K562 (cell line): ENCODE measurements around the gene VAC14. TPM values are rescaled to one million over a fixed set of nuclear protein-coding genes. Genes with fewer than 3 reads are reported as not detected.
A peak's percentile ranks its signal among the peaks of the same experiment; 100 is the strongest.

Experiments used
- DACH1 ChIP-seq: fragments of 450-650 bp; IDR thresholded peaks from 2 replicates; pipeline ENCODE4 v1.6.1; 2018; ENCODE audit not compliant: partially characterized antibody
- NR2F6 ChIP-seq: fragments of 450-650 bp; formaldehyde crosslinking; IDR thresholded peaks from 2 replicates; pipeline ENCODE4 v1.4.0; 2020; ENCODE audit warnings: mild to moderate bottlenecking
- RBBP5 ChIP-seq: fragments of 200-600 bp; sonication (generic); IDR thresholded peaks from 2 replicates; pipeline ENCODE4 v1.6.1; 2012; ENCODE audit warnings: borderline replicate concordance, mild to moderate bottlenecking, low read length, control low read depth, inconsistent platforms; ENCODE audit not compliant: insufficient read depth, poor library complexity, severe bottlenecking
- SAFB ChIP-seq: fragments of 200-400 bp; formaldehyde crosslinking; IDR thresholded peaks from 2 replicates; pipeline ENCODE4 v1.6.1; 2017; ENCODE audit warnings: low read depth, low read length, borderline replicate concordance
- SMAD1 ChIP-seq: fragments of 150-350 bp; IDR thresholded peaks from 2 replicates; pipeline ENCODE4 v1.6.1; 2014; ENCODE audit warnings: low read length, low read depth; ENCODE audit not compliant: partially characterized antibody
- TEAD4 ChIP-seq, 2 experiments: sonication (generic) in 1 of 2; formaldehyde crosslinking in 1 of 2; IDR thresholded peaks; 2 replicates each; pipeline versions ENCODE4 v1.6.1 to v1.8.0; 2012 to 2022; ENCODE audit warnings: borderline replicate concordance in 1 of 2, inconsistent platforms in 1 of 2, low read length in 1 of 2, mild to moderate bottlenecking in 1 of 2, missing genetic modification reagents in 1 of 2
- ZBED1 ChIP-seq: IDR thresholded peaks from 2 replicates; pipeline ENCODE4 v1.6.1; 2014
- ZNF175 ChIP-seq: fragments of 200-800 bp; sonication (Bioruptor generic); IDR thresholded peaks from 2 replicates; pipeline ENCODE4 v1.6.1; 2016; ENCODE audit warnings: low read depth, mild to moderate bottlenecking, missing genetic modification characterization, missing compliant biosample characterization
- ZNF436 ChIP-seq: fragments of 250-450, 450-650 bp; sonication (Bioruptor Pico); formaldehyde crosslinking; IDR thresholded peaks from 2 replicates; pipeline ENCODE4 v1.7.0; 2020; ENCODE audit warnings: mild to moderate bottlenecking
- ZSCAN32 ChIP-seq: fragments of 450-650 bp; formaldehyde crosslinking; IDR thresholded peaks from 2 replicates; pipeline ENCODE4 v1.4.0; 2020; ENCODE audit warnings: mild to moderate bottlenecking, moderate library complexity
- polyA plus RNA-seq, 8 experiments: library from polyadenylated mRNA; depleted of rRNA in 4 of 8; stranded (reverse) in 5 of 8; unstranded in 3 of 8; fragments of >200 nt; fragmentation: Nextera tagmentation in 2 of 8; fragmentation: Illumina TruSeq in 1 of 8; extraction: Ambion mirVana in 2 of 8; extraction: Trizol in 1 of 8; gene quantifications; 2 replicates each; pipeline versions ENCODE4 v1.2.1 to v1.2.3, GENCODE V29; 2011 to 2014; ENCODE audit warnings: inconsistent platforms in 1 of 8, missing spikeins in 1 of 8
- total RNA-seq, 7 experiments: library from RNA; depleted of rRNA in 6 of 7; stranded (reverse); fragments of >200 nt in 6 of 7; fragmentation: Illumina TruSeq in 2 of 7; extraction: Trizol in 2 of 7; gene quantifications; 2 replicates each; pipeline versions ENCODE4 v1.2.1 to v1.2.3, GENCODE V29; 2011 to 2021; ENCODE audit warnings: low replicate concordance in 1 of 7
- TF ChIP-seq, protein P1 (sequence below): IDR thresholded peaks from 2 replicates; pipeline ENCODE4 v1.6.1; 2012; ENCODE audit warnings: low read depth, low read length, improper control_type of control experiment, borderline replicate concordance
- TF ChIP-seq, protein P2 (sequence below): IDR thresholded peaks from 2 replicates; pipeline ENCODE4 v1.6.1; 2014; ENCODE audit warnings: antibody characterized with exemption
- TF ChIP-seq, protein P3 (sequence below): fragments of 450-650 bp; formaldehyde crosslinking; IDR thresholded peaks from 2 replicates; pipeline ENCODE4 v1.4.0; 2020; ENCODE audit warnings: mild to moderate bottlenecking
- TF ChIP-seq, protein P4 (sequence below), 2 experiments: fragments of 450-650 bp; IDR thresholded peaks; 2 replicates each; pipeline ENCODE4 v1.6.1; 2018; ENCODE audit warnings: mild to moderate bottlenecking in 2 of 2, low read depth in 1 of 2; ENCODE audit not compliant: partially characterized antibody in 2 of 2
- TF ChIP-seq, protein P5 (sequence below): sonication (generic); formaldehyde crosslinking; IDR thresholded peaks from 2 replicates; pipeline ENCODE4 v1.4.0; 2020; ENCODE audit warnings: mild to moderate bottlenecking, missing genetic modification reagents

The VAC14 gene
- total and polyA plus RNA-seq, 9 of the 15 experiments (the other 6 are each of a cell fraction or from before 2014, with no cell fraction given): 1.3 to 41.6 (median 26.6) TPM

DNA sequence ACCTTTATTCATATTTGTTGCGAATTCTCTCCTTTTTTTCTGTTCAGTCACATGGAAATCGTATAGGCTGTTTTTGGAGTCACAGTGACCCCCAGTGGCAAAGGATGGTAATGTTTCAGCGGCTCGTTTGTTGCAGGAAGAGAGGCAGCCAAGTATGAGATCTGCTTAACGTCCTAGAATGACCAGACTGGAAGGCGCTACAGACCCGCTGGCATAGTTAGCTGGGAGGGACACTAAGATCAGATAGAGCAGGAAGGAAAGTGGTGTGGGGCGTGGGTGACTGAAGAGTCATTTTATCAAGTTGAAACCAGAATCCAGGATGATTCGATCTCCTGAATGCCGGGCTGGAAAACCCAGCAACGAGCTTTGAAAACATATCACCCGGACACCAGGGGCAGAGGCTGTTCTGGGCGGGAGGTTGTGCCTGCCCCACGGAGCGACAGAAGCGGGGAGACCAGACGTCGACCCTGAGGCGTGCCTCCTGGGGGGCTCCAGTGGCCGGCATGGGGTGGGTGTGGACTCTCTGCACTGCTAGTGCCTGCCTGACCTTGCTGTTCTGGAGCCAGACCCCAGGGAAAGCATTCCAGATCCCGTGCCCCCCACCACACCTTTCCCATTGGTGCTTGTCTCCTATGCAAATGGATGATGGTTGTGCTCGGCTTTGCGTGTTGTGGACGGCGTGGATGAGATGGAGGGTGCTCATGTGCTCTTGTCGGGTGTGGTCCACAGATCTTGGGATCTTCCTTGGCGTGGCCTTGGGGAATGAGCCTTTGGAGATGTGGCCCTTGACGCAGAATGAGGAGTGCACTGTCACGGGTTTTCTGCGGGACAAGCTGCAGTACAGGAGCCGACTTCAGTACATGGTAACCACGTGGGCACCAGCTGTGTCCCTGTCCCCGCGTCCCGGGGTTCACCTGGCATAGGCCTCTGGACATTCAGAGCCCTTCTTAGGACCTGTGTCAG is 146.9 kb downstream of the VAC14 start (continued):
- no peak for TF ChIP-seq RBBP5
- no peak for TF ChIP-seq ZSCAN32
- no peak for TF ChIP-seq SAFB
- TF ChIP-seq, protein P1, sequence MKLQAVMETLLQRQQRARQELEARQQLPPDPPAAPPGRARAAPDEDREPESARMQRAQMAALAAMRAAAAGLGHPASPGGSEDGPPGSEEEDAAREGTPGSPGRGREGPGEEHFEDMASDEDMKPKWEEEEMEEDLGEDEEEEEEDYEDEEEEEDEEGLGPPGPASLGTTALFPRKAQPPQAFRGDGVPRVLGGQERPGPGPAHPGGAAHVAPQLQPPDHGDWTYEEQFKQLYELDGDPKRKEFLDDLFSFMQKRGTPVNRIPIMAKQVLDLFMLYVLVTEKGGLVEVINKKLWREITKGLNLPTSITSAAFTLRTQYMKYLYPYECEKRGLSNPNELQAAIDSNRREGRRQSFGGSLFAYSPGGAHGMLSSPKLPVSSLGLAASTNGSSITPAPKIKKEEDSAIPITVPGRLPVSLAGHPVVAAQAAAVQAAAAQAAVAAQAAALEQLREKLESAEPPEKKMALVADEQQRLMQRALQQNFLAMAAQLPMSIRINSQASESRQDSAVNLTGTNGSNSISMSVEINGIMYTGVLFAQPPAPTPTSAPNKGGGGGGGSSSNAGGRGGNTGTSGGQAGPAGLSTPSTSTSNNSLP: peak; percentile 56; the same call in 1 of the 2 replicates
- no peak for TF ChIP-seq NR2F6
- no peak for TF ChIP-seq ZBED1
- TF ChIP-seq, protein P2, sequence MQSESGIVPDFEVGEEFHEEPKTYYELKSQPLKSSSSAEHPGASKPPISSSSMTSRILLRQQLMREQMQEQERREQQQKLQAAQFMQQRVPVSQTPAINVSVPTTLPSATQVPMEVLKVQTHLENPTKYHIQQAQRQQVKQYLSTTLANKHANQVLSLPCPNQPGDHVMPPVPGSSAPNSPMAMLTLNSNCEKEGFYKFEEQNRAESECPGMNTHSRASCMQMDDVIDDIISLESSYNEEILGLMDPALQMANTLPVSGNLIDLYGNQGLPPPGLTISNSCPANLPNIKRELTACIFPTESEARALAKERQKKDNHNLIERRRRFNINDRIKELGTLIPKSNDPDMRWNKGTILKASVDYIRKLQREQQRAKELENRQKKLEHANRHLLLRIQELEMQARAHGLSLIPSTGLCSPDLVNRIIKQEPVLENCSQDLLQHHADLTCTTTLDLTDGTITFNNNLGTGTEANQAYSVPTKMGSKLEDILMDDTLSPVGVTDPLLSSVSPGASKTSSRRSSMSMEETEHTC: peak; percentile 50
- TF ChIP-seq DACH1: no peak
- peak; percentile 45; the same call in 1 of the 2 replicates for TF ChIP-seq TEAD4 (IDR thresholded peaks at IDR 0.05; ENCODE audit: low read length)
- no peak for TF ChIP-seq TEAD4 (CRISPR knock-in tag; IDR thresholded peaks at IDR 0.05; ENCODE audit: borderline replicate concordance)
- no peak for TF ChIP-seq ZNF175 (CRISPR knock-in tag)
- TF ChIP-seq ZNF436 (CRISPR knock-in tag): no peak
- TF ChIP-seq SMAD1: no peak
- TF ChIP-seq, protein P3, sequence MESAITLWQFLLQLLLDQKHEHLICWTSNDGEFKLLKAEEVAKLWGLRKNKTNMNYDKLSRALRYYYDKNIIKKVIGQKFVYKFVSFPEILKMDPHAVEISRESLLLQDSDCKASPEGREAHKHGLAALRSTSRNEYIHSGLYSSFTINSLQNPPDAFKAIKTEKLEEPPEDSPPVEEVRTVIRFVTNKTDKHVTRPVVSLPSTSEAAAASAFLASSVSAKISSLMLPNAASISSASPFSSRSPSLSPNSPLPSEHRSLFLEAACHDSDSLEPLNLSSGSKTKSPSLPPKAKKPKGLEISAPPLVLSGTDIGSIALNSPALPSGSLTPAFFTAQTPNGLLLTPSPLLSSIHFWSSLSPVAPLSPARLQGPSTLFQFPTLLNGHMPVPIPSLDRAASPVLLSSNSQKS: no peak
- TF ChIP-seq, protein P4, sequence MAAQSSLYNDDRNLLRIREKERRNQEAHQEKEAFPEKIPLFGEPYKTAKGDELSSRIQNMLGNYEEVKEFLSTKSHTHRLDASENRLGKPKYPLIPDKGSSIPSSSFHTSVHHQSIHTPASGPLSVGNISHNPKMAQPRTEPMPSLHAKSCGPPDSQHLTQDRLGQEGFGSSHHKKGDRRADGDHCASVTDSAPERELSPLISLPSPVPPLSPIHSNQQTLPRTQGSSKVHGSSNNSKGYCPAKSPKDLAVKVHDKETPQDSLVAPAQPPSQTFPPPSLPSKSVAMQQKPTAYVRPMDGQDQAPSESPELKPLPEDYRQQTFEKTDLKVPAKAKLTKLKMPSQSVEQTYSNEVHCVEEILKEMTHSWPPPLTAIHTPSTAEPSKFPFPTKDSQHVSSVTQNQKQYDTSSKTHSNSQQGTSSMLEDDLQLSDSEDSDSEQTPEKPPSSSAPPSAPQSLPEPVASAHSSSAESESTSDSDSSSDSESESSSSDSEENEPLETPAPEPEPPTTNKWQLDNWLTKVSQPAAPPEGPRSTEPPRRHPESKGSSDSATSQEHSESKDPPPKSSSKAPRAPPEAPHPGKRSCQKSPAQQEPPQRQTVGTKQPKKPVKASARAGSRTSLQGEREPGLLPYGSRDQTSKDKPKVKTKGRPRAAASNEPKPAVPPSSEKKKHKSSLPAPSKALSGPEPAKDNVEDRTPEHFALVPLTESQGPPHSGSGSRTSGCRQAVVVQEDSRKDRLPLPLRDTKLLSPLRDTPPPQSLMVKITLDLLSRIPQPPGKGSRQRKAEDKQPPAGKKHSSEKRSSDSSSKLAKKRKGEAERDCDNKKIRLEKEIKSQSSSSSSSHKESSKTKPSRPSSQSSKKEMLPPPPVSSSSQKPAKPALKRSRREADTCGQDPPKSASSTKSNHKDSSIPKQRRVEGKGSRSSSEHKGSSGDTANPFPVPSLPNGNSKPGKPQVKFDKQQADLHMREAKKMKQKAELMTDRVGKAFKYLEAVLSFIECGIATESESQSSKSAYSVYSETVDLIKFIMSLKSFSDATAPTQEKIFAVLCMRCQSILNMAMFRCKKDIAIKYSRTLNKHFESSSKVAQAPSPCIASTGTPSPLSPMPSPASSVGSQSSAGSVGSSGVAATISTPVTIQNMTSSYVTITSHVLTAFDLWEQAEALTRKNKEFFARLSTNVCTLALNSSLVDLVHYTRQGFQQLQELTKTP (IDR thresholded peaks at IDR 0.05; ENCODE audit: low read depth in 1 of 2, partially characterized antibody in 2 of 2): peak in 1 of 2 experiments; percentile 35
- TF ChIP-seq, protein P5, sequence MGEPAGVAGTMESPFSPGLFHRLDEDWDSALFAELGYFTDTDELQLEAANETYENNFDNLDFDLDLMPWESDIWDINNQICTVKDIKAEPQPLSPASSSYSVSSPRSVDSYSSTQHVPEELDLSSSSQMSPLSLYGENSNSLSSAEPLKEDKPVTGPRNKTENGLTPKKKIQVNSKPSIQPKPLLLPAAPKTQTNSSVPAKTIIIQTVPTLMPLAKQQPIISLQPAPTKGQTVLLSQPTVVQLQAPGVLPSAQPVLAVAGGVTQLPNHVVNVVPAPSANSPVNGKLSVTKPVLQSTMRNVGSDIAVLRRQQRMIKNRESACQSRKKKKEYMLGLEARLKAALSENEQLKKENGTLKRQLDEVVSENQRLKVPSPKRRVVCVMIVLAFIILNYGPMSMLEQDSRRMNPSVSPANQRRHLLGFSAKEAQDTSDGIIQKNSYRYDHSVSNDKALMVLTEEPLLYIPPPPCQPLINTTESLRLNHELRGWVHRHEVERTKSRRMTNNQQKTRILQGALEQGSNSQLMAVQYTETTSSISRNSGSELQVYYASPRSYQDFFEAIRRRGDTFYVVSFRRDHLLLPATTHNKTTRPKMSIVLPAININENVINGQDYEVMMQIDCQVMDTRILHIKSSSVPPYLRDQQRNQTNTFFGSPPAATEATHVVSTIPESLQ: no peak
